HL-60 (cell line): ENCODE data around the gene PNPLA4.

ENCODE experiments used
- TF ChIP-seq, protein P1 (sequence below): IDR thresholded peaks from one replicate; pipeline ENCODE4 v1.5.1; 2011; ENCODE audit warnings: low read length, control low read depth, inconsistent platforms; ENCODE audit not compliant: insufficient read depth
- TF ChIP-seq, protein P2 (sequence below): IDR thresholded peaks from 2 replicates; pipeline ENCODE4 v1.6.1; 2012; ENCODE audit warnings: low read depth; ENCODE audit not compliant: insufficient replicate concordance

DNA sequence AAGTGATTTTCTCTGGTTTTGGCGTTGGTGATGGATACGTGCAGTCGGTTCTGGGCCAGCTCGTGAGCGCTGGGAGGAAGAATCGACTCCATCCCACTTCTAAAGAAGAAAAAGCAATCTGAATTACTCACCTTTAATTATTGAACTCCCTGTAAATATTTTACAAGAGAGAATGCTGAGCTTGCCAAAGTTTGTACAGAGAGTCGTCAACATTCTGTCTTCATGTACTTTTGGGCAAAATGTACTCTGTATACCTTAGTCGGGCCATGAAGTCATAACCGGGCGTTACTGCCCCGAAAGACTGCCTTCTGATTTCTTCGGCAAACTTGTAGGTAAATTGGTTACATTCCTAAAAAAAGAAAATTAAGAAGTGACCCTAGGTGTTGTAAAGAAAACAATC is 5.5 kb downstream of the PNPLA4 start:
- TF ChIP-seq, protein P1, sequence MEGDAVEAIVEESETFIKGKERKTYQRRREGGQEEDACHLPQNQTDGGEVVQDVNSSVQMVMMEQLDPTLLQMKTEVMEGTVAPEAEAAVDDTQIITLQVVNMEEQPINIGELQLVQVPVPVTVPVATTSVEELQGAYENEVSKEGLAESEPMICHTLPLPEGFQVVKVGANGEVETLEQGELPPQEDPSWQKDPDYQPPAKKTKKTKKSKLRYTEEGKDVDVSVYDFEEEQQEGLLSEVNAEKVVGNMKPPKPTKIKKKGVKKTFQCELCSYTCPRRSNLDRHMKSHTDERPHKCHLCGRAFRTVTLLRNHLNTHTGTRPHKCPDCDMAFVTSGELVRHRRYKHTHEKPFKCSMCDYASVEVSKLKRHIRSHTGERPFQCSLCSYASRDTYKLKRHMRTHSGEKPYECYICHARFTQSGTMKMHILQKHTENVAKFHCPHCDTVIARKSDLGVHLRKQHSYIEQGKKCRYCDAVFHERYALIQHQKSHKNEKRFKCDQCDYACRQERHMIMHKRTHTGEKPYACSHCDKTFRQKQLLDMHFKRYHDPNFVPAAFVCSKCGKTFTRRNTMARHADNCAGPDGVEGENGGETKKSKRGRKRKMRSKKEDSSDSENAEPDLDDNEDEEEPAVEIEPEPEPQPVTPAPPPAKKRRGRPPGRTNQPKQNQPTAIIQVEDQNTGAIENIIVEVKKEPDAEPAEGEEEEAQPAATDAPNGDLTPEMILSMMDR: no peak
- TF ChIP-seq, protein P2, sequence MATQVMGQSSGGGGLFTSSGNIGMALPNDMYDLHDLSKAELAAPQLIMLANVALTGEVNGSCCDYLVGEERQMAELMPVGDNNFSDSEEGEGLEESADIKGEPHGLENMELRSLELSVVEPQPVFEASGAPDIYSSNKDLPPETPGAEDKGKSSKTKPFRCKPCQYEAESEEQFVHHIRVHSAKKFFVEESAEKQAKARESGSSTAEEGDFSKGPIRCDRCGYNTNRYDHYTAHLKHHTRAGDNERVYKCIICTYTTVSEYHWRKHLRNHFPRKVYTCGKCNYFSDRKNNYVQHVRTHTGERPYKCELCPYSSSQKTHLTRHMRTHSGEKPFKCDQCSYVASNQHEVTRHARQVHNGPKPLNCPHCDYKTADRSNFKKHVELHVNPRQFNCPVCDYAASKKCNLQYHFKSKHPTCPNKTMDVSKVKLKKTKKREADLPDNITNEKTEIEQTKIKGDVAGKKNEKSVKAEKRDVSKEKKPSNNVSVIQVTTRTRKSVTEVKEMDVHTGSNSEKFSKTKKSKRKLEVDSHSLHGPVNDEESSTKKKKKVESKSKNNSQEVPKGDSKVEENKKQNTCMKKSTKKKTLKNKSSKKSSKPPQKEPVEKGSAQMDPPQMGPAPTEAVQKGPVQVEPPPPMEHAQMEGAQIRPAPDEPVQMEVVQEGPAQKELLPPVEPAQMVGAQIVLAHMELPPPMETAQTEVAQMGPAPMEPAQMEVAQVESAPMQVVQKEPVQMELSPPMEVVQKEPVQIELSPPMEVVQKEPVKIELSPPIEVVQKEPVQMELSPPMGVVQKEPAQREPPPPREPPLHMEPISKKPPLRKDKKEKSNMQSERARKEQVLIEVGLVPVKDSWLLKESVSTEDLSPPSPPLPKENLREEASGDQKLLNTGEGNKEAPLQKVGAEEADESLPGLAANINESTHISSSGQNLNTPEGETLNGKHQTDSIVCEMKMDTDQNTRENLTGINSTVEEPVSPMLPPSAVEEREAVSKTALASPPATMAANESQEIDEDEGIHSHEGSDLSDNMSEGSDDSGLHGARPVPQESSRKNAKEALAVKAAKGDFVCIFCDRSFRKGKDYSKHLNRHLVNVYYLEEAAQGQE: no peak
